GM12878 (cell line): ENCODE measurements around the gene RHOF. TPM values are rescaled to one million over a fixed set of nuclear protein-coding genes. Genes with fewer than 3 reads are reported as not detected.

Source experiments
- CBFB ChIP-seq: IDR thresholded peaks from 2 replicates; pipeline ENCODE4 v1.6.1; 2016; ENCODE audit warnings: antibody characterized with exemption, low read depth
- ETV6 ChIP-seq, 2 experiments: fragments of 450-650 bp in 1 of 2; IDR thresholded peaks in 1 of 2; conservative IDR thresholded peaks in 1 of 2; 2 replicates each; pipeline ENCODE4 v1.6.1; 2014; ENCODE audit warnings: antibody characterized with exemption in 1 of 2, borderline replicate concordance in 1 of 2, low read depth in 1 of 2, mild to moderate bottlenecking in 1 of 2, moderate library complexity in 1 of 2
- IKZF1 ChIP-seq: fragments of 450-650 bp; conservative IDR thresholded peaks from 2 replicates; pipeline ENCODE4 v1.6.1; 2017; ENCODE audit warnings: antibody characterized with exemption, mild to moderate bottlenecking
- IRF5 ChIP-seq: fragments of 450-650 bp; IDR thresholded peaks from 2 replicates; pipeline ENCODE4 v1.6.1; 2017; ENCODE audit warnings: borderline replicate concordance
- MEF2B ChIP-seq: fragments of 450-650 bp; IDR thresholded peaks from 2 replicates; pipeline ENCODE4 v1.6.1; 2018; ENCODE audit warnings: mild to moderate bottlenecking, moderate library complexity; ENCODE audit not compliant: partially characterized antibody, poor library complexity, severe bottlenecking
- MXI1 ChIP-seq: fragments of 150-350 bp; IDR thresholded peaks from 2 replicates; pipeline ENCODE4 v1.6.1; 2011; ENCODE audit warnings: low read depth, mild to moderate bottlenecking, inconsistent platforms, low read length, improper control_type of control experiment
- NBN ChIP-seq: fragments of 450-650 bp; IDR thresholded peaks from 2 replicates; pipeline ENCODE4 v1.6.1; 2016
- NFIC ChIP-seq: IDR thresholded peaks from 2 replicates; pipeline ENCODE4 v1.6.1; 2012; ENCODE audit warnings: low read depth, mild to moderate bottlenecking, inconsistent platforms, low read length, moderate library complexity
- NFYB ChIP-seq: IDR thresholded peaks from 2 replicates; pipeline ENCODE4 v1.6.1; 2011; ENCODE audit warnings: low read depth, mild to moderate bottlenecking, low read length, improper control_type of control experiment, moderate library complexity; ENCODE audit not compliant: insufficient read depth
- PAX8 ChIP-seq: fragments of 450-650 bp; IDR thresholded peaks from 2 replicates; pipeline ENCODE4 v1.6.1; 2017; ENCODE audit warnings: mild to moderate bottlenecking, moderate library complexity
- RAD51 ChIP-seq: fragments of 450-650 bp; IDR thresholded peaks from 2 replicates; pipeline ENCODE4 v1.6.1; 2016; ENCODE audit warnings: moderate library complexity, mild to moderate bottlenecking, inconsistent platforms
- TCF3 ChIP-seq: IDR thresholded peaks from 2 replicates; pipeline ENCODE4 v1.6.1; 2012; ENCODE audit warnings: low read depth, mild to moderate bottlenecking, low read length, borderline replicate concordance; ENCODE audit not compliant: insufficient read depth
- YBX1 ChIP-seq: fragments of 450-650 bp; IDR thresholded peaks from 2 replicates; pipeline ENCODE4 v1.6.1; 2016; ENCODE audit warnings: antibody characterized with exemption
- ZBTB40 ChIP-seq: fragments of 450-650 bp; IDR thresholded peaks from 2 replicates; pipeline ENCODE4 v1.6.1; 2016; ENCODE audit warnings: mild to moderate bottlenecking, moderate library complexity, borderline replicate concordance
- ZNF217 ChIP-seq: fragments of 450-650 bp; IDR thresholded peaks from 2 replicates; pipeline ENCODE4 v1.6.1; 2017; ENCODE audit warnings: antibody characterized with exemption, mild to moderate bottlenecking
- ZSCAN29 ChIP-seq: fragments of 450-650 bp; IDR thresholded peaks from 2 replicates; pipeline ENCODE4 v1.6.1; 2017; ENCODE audit warnings: mild to moderate bottlenecking, moderate library complexity
- ZZZ3 ChIP-seq: IDR thresholded peaks from 2 replicates; pipeline ENCODE4 v1.6.1; 2011; ENCODE audit warnings: low read depth; ENCODE audit not compliant: control insufficient read depth, insufficient read length
- polyA plus RNA-seq, 11 experiments: library from polyadenylated mRNA; depleted of rRNA in 4 of 11; unstranded in 6 of 11; stranded (reverse) in 5 of 11; fragments of >200 nt; fragmentation: Nextera tagmentation in 4 of 11; fragmentation: Illumina TruSeq in 1 of 11; extraction: Ambion mirVana in 4 of 11; extraction: Trizol in 1 of 11; gene quantifications; 1 replicate in 1 of 11; 2 replicates in 10 of 11; pipeline versions ENCODE4 v1.2.1 to v1.2.3, GENCODE V29; 2011 to 2016; ENCODE audit warnings: inconsistent platforms in 2 of 11, missing spikeins in 2 of 11, low read depth in 1 of 11
- total RNA-seq, 4 experiments: library from RNA; depleted of rRNA in 3 of 4; stranded (reverse); fragments of >200 nt in 3 of 4; fragmentation: Illumina TruSeq in 1 of 4; extraction: Trizol in 1 of 4; gene quantifications; 2 replicates each; pipeline versions ENCODE4 v1.2.1 to v1.2.3, GENCODE V29; 2013 to 2021
- TF ChIP-seq, protein P1 (sequence below): fragments of 450-650 bp; formaldehyde crosslinking; IDR thresholded peaks from 2 replicates; pipeline ENCODE4 v1.4.0; 2022; ENCODE audit warnings: mild to moderate bottlenecking, moderate library complexity
- TF ChIP-seq, protein P2 (sequence below): IDR thresholded peaks from 2 replicates; pipeline ENCODE4 v1.6.1; 2012; ENCODE audit warnings: low read depth, low read length, improper control_type of control experiment

RHOF gene
- total and polyA plus RNA-seq, 10 of the 15 experiments (the other 5 are each of a cell fraction or from before 2014, with no cell fraction given): 6.1 to 78.7 (median 39.7) TPM

DNA sequence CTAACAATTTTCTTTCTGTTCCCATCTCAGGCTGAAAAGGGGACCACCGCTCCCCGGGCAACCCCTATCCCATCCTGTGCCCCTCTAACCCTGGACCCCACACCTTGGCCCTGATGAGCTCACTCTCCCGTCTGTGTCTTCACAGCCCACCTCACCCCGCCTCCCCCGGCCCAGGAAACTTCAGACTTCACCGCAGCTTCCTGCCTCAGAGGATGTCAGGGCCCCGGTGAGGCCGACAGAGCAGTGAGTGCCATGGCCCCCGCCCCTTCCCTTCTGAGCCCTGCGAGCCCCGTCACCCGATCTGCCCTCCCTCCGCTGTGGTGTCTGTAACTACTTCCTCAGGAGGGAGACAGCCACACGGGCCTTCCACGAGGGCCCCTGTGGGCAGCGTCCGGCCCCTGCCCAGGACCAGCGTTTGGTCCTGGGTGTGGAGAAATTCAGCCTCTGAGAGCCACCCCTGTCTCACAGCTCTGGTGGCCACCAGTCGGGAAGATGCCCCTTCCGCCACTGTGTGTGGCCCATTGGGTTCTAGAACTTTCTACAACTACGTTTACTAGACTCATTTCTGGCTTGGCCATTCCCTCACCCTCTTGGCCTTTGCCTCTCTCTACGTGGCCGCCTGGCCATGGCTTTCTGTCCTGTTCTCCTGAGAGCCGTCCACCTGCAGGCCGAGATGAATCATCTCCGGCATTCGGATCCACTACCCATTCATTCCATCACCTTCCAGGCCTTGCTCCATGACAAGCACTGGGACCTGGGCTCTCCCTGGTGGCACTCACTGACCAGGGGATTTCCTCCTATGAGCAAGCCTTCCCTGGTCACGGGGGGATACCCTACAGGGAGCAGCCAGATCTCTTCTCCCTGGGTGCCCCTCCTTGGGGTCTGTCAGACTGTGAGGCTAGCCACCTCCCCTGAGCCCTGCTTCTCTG is 3.4 kb downstream of the RHOF start (continued):
- TF ChIP-seq ZBTB40 (no peak), NFYB (no peak), ETV6 (conservative IDR thresholded peaks at IDR 0.05 in 1 of 2, IDR thresholded peaks at IDR 0.05 in 1 of 2; ENCODE audit: borderline replicate concordance in 1 of 2, low read depth in 1 of 2) (peak in 1 of 2 experiments; percentile 85; a peak in 2 of 4 replicates), ZSCAN29 (no peak), IRF5 (no peak), ZNF217 (no peak), NFIC (no peak), NBN (peak; percentile 86), RAD51 (no peak), YBX1 (no peak), IKZF1 (peak; percentile 63), PAX8 (no peak), MXI1 (no peak; the same call in 1 of the 2 replicates), CBFB (peak; percentile 71), TCF3 (no peak), ZZZ3 (no peak), MEF2B (peak; percentile 31)
- TF ChIP-seq, protein P1, sequence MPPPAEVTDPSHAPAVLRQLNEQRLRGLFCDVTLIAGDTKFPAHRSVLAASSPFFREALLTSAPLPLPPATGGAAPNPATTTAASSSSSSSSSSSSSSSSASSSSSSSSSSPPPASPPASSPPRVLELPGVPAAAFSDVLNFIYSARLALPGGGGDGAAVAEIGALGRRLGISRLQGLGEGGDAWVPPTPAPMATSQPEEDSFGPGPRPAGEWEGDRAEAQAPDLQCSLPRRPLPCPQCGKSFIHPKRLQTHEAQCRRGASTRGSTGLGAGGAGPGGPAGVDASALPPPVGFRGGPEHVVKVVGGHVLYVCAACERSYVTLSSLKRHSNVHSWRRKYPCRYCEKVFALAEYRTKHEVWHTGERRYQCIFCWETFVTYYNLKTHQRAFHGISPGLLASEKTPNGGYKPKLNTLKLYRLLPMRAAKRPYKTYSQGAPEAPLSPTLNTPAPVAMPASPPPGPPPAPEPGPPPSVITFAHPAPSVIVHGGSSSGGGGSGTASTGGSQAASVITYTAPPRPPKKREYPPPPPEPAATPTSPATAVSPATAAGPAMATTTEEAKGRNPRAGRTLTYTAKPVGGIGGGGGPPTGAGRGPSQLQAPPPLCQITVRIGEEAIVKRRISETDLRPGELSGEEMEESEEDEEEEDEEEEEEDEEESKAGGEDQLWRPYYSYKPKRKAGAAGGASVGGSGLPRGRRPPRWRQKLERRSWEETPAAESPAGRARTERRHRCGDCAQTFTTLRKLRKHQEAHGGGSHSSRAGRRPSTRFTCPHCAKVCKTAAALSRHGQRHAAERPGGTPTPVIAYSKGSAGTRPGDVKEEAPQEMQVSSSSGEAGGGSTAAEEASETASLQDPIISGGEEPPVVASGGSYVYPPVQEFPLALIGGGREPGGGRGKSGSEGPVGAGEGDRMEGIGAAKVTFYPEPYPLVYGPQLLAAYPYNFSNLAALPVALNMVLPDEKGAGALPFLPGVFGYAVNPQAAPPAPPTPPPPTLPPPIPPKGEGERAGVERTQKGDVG: no peak
- TF ChIP-seq, protein P2, sequence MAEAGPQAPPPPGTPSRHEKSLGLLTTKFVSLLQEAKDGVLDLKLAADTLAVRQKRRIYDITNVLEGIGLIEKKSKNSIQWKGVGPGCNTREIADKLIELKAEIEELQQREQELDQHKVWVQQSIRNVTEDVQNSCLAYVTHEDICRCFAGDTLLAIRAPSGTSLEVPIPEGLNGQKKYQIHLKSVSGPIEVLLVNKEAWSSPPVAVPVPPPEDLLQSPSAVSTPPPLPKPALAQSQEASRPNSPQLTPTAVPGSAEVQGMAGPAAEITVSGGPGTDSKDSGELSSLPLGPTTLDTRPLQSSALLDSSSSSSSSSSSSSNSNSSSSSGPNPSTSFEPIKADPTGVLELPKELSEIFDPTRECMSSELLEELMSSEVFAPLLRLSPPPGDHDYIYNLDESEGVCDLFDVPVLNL: no peak
